Endothelial cell (in vitro differentiated cells): ENCODE results near the gene PHPT1. TPM values are rescaled to one million over a fixed set of nuclear protein-coding genes. Genes with fewer than 3 reads are reported as not detected.

ENCODE experiments used
- DNase-seq: peaks from one replicate; pipeline ENCODE4 v3.0.0; 2021; ENCODE audit warnings: low spot score
- H3K27ac Mint-ChIP-seq: one replicate; pipeline ENCODE4 v1.8.0; 2021; ENCODE audit warnings: mixed read lengths, inconsistent platforms; ENCODE audit not compliant: unreplicated experiment
- H3K27me3 Mint-ChIP-seq: one replicate; pipeline ENCODE4 v1.8.0; 2021; ENCODE audit warnings: mild to moderate bottlenecking, moderate library complexity, mixed read lengths, inconsistent platforms; ENCODE audit not compliant: unreplicated experiment
- H3K36me3 Mint-ChIP-seq: one replicate; pipeline ENCODE4 v1.8.0; 2021; ENCODE audit warnings: mild to moderate bottlenecking, low read depth, mixed read lengths, inconsistent platforms; ENCODE audit not compliant: unreplicated experiment
- H3K4me1 Mint-ChIP-seq: one replicate; pipeline ENCODE4 v1.8.0; 2021; ENCODE audit warnings: mild to moderate bottlenecking, mixed read lengths, inconsistent platforms; ENCODE audit not compliant: unreplicated experiment
- H3K4me3 Mint-ChIP-seq: one replicate; pipeline ENCODE4 v1.8.0; 2021; ENCODE audit warnings: mild to moderate bottlenecking, mixed read lengths, inconsistent platforms; ENCODE audit not compliant: unreplicated experiment
- H3K9me3 Mint-ChIP-seq: one replicate; pipeline ENCODE4 v1.8.0; 2021; ENCODE audit warnings: mixed read lengths, inconsistent platforms; ENCODE audit not compliant: unreplicated experiment
- CTCF ChIP-seq: fragments of 200-600 bp; sonication (generic); IDR thresholded peaks from one replicate; pipeline ENCODE4 v1.5.0; 2021; ENCODE audit warnings: antibody characterized with exemption; ENCODE audit not compliant: unreplicated experiment
- total RNA-seq: library from RNA; stranded (reverse); fragmentation: NEBNext Ultra II Directional; extraction: Animal tissue kit (Norgen Biotek cat#: 25700); gene quantifications from one replicate; pipeline ENCODE4 v1.2.1, GENCODE V29; 2021; ENCODE audit not compliant: unreplicated experiment

PHPT1 gene
- total RNA-seq, 1 donor from 2014 or later = 134 TPM

- Mint-ChIP-seq H3K27ac (no peak overlapping the region), H3K9me3 (no peaks in the 10 kb centered on the region), H3K27me3 (peaks cover 8% of the 10 kb centered on the region)
Measured at GRCh38 chr9:136888454-136888853, 39.2 kb downstream of the PHPT1 start.

GRCh38 chr9:136889858-136890257 is 40.6 kb downstream of the PHPT1 start:
- Mint-ChIP-seq H3K27ac (no peak overlapping the region), H3K9me3 (no peaks in the 10 kb centered on the region), H3K36me3 (peaks cover 10% of the 10 kb centered on the region), H3K27me3 (peaks cover 8% of the 10 kb centered on the region), H3K4me3 (no peak overlapping the region), H3K4me1 (peaks cover 6% of the 10 kb centered on the region)
- no peak for DNase-seq
- no peak for TF ChIP-seq CTCF

More at GRCh38 chr9:136888454-136888853, 39.2 kb downstream of the PHPT1 start:
- no peak for DNase-seq
- TF ChIP-seq CTCF = no peak
- H3K4me1 Mint-ChIP-seq = peaks cover 6% of the 10 kb centered on the region
- peaks cover 3% of the 10 kb centered on the region for H3K36me3 Mint-ChIP-seq
- no peak overlapping the region for H3K4me3 Mint-ChIP-seq

- H3K27me3 Mint-ChIP-seq = peaks cover 8% of the 10 kb centered on the region
Measured at GRCh38 chr9:136890661-136891060, 41.5 kb downstream of the PHPT1 start.

GRCh38 chr9:136896027-136896426 is 46.8 kb downstream of the PHPT1 start:
- no peak for TF ChIP-seq CTCF
- Mint-ChIP-seq H3K27ac (no peak overlapping the region), H3K36me3 (peaks cover 23% of the 10 kb centered on the region), H3K27me3 (peaks cover 2% of the 10 kb centered on the region), H3K4me1 (peaks cover 7% of the 10 kb centered on the region), H3K9me3 (no peaks in the 10 kb centered on the region), H3K4me3 (peak overlapping the region; percentile 67)
- DNase-seq = no peak

More at GRCh38 chr9:136890661-136891060, 41.5 kb downstream of the PHPT1 start:
- Mint-ChIP-seq H3K36me3 (peaks cover 11% of the 10 kb centered on the region), H3K4me3 (no peak overlapping the region), H3K27ac (no peak overlapping the region), H3K4me1 (peaks cover 6% of the 10 kb centered on the region), H3K9me3 (no peaks in the 10 kb centered on the region)
- TF ChIP-seq CTCF = no peak
- DNase-seq = no peak

GRCh38 chr9:136898483-136899100 is 49.4 kb downstream of the PHPT1 start:
- Mint-ChIP-seq H3K9me3 (no peaks in the 10 kb centered on the region), H3K27ac (no peak overlapping the region), H3K27me3 (peaks cover 2% of the 10 kb centered on the region), H3K4me3 (no peak overlapping the region), H3K4me1 (peaks cover 7% of the 10 kb centered on the region), H3K36me3 (peaks cover 31% of the 10 kb centered on the region)
- no peak for DNase-seq
- TF ChIP-seq CTCF = no peak
